ENCODE results near the gene ADGRL1. TPM values are rescaled to one million over a fixed set of nuclear protein-coding genes. Genes with fewer than 3 reads are reported as not detected.

Gene ADGRL1
- total RNA-seq, 1 experiment from 2014 or later = 39.3 TPM

DNA sequence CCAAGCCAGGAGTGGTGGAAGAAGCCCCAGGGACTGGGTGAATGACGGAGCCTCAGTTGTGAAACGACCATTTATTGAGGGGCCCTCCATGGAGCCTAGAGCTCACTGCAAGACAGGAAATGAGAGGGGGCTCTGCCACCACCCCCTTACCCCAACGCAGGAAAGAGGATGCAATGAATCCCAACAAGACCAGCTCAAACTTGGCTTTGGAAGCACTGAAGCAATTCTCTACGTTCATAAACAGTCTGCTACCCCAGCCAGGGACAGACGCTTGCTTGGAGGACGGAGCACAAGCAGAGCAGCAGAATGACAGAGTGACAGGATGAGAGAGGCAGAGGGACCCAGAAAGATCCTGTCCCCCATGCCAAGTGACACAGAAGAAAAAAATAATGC, 89.4 kb downstream of the ADGRL1 start:
- ChIA-PET POLR2A (ENCODE audit: unreplicated experiment) (no interaction called here), CTCF (no interaction called here)
- Histone ChIP-seq H4K20me1 (ENCODE audit: low read length) (no peaks in the 10 kb centered on the region), H3K27ac (ENCODE audit: low read length) (no peak overlapping the region), H3F3A (ENCODE audit: low read length, unreplicated experiment) (peaks cover 11% of the 10 kb centered on the region), H3K4me1 (ENCODE audit: insufficient read depth, low read length) (peaks cover 17% of the 10 kb centered on the region), H3K4me3 (ENCODE audit: low read length) (peak overlapping the region; percentile 78), H3K4me2 (ENCODE audit: low read length) (peak overlapping the region; percentile 92), H3K79me2 (ENCODE audit: low read length) (peaks cover 32% of the 10 kb centered on the region), H3K27me3 (ENCODE audit: low read length) (no peaks in the 10 kb centered on the region), H3K9me2 (replicated peaks; ENCODE audit: low read length) (no peaks in the 10 kb centered on the region), H3K36me3 (ENCODE audit: low read depth, low read length) (peaks cover 3% of the 10 kb centered on the region; the same call in 1 of the 2 replicates), H3K9me3 (ENCODE audit: low read length) (no peaks in the 10 kb centered on the region), H3K9ac (ENCODE audit: low read length) (peak overlapping the region; percentile 60), H2AFZ (ENCODE audit: low read length) (peak overlapping the region; percentile 42)
- intact Hi-C loops (cut with micrococcal nuclease) = no loop called here
- TF ChIP-seq EZH2 (IDR thresholded peaks at IDR 0.05; ENCODE audit: low read length, unreplicated experiment) = no peak
- TF ChIP-seq, protein P1, sequence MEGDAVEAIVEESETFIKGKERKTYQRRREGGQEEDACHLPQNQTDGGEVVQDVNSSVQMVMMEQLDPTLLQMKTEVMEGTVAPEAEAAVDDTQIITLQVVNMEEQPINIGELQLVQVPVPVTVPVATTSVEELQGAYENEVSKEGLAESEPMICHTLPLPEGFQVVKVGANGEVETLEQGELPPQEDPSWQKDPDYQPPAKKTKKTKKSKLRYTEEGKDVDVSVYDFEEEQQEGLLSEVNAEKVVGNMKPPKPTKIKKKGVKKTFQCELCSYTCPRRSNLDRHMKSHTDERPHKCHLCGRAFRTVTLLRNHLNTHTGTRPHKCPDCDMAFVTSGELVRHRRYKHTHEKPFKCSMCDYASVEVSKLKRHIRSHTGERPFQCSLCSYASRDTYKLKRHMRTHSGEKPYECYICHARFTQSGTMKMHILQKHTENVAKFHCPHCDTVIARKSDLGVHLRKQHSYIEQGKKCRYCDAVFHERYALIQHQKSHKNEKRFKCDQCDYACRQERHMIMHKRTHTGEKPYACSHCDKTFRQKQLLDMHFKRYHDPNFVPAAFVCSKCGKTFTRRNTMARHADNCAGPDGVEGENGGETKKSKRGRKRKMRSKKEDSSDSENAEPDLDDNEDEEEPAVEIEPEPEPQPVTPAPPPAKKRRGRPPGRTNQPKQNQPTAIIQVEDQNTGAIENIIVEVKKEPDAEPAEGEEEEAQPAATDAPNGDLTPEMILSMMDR (conservative IDR thresholded peaks at IDR 0.05; ENCODE audit: low read depth, low read length) = no peak
- TF ChIP-seq EZH2phosphoT487 (IDR thresholded peaks at IDR 0.05; ENCODE audit: borderline replicate concordance, low read length) = no peak
- ATAC-seq (no peak), DNase-seq (no peak)
- BruUV-seq (replicated peaks) = no TSS peak

DNA sequence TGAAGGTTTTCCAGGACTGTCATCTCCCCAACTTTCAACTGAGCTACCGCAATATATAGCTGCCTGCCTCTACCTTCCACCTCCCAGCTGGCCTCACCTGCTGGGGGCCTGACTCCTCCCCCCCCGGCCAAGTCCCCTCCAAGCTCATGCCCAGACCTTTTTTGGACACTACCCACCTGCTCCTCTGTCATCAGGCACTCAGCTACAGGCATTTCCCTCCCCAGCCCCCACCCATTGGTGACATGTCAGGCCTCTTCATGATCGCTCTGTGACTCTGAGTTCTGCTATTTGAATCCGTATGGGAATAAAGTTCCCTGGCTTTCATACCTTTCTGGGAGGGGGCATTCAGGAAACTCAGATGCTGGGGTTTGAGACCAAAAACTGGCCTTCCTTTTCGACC, 90.2 kb downstream of the ADGRL1 start:
- H3K4me3 ChIP-seq (ENCODE audit: low read length) = peak overlapping the region; percentile 78; the same call in 1 of the 2 replicates

DNA sequence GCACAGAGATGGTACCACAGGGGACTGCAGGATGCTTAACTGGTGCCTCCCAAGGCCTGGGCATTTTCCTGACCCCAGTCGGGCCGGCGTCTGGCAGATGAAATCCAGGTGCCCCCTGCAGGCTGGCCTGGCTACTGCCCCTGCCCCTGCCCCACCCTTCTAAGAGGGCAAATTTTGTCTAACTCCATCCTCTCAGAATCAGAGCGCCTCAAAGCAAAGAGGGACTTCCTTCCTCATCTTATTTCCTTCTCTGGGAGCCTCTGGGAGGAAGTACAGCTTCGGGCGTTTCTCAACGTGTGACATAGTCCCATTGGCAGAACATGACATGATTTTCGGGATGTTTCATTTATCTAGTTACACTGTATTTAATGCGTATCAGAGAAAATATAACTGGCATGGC, 91.1 kb downstream of the ADGRL1 start:
- Histone ChIP-seq H2AFZ (ENCODE audit: low read length) (no peak overlapping the region), H3F3A (ENCODE audit: low read length, unreplicated experiment) (peaks cover 9% of the 10 kb centered on the region), H3K9me3 (ENCODE audit: low read length) (no peaks in the 10 kb centered on the region), H3K27ac (ENCODE audit: low read length) (no peak overlapping the region), H3K36me3 (ENCODE audit: low read depth, low read length) (no peaks in the 10 kb centered on the region), H3K27me3 (ENCODE audit: low read length) (no peaks in the 10 kb centered on the region), H3K9me2 (replicated peaks; ENCODE audit: low read length) (no peaks in the 10 kb centered on the region), H3K79me2 (ENCODE audit: low read length) (peaks cover 36% of the 10 kb centered on the region), H3K4me1 (ENCODE audit: insufficient read depth, low read length) (peaks cover 17% of the 10 kb centered on the region), H3K9ac (ENCODE audit: low read length) (no peak overlapping the region), H4K20me1 (ENCODE audit: low read length) (no peaks in the 10 kb centered on the region), H3K4me2 (ENCODE audit: low read length) (no peak overlapping the region), H3K4me3 (ENCODE audit: low read length) (no peak overlapping the region)
- no peak for ATAC-seq
- CTCF ChIA-PET = no interaction called here
- POLR2A ChIA-PET (ENCODE audit: unreplicated experiment) = no interaction called here
- DNase-seq = peak; percentile 46
- no TSS peak for BruUV-seq (replicated peaks)
- TF ChIP-seq, protein P1 (conservative IDR thresholded peaks at IDR 0.05; ENCODE audit: low read depth, low read length) = peak; percentile 73
- TF ChIP-seq EZH2 (IDR thresholded peaks at IDR 0.05; ENCODE audit: low read length, unreplicated experiment) = no peak
- intact Hi-C loops (cut with micrococcal nuclease) = no loop called here

More for the DNA sequence above, 90.2 kb downstream of the ADGRL1 start:
- H4K20me1 ChIP-seq (ENCODE audit: low read length) = no peaks in the 10 kb centered on the region
- H3K27ac ChIP-seq (ENCODE audit: low read length) = no peak overlapping the region
- ChIA-PET CTCF (no interaction called here), POLR2A (ENCODE audit: unreplicated experiment) (interaction anchor here (0.6 kb wide), 1 partner anchor 287 kb away, joined by 5 read pairs; no protein-coding TSS in a partner anchor)
- H3K9ac ChIP-seq (ENCODE audit: low read length) = no peak overlapping the region
- H3K9me2 ChIP-seq (replicated peaks; ENCODE audit: low read length) = no peaks in the 10 kb centered on the region
- DNase-seq (no peak), ATAC-seq (no peak)
- TF ChIP-seq EZH2phosphoT487 (IDR thresholded peaks at IDR 0.05; ENCODE audit: borderline replicate concordance, low read length) = no peak
- TF ChIP-seq, protein P1 (conservative IDR thresholded peaks at IDR 0.05; ENCODE audit: low read depth, low read length) = no peak
- no peak for TF ChIP-seq EZH2 (IDR thresholded peaks at IDR 0.05; ENCODE audit: low read length, unreplicated experiment)
- H3K4me2 ChIP-seq (ENCODE audit: low read length) = peak overlapping the region; percentile 92
- H3F3A ChIP-seq (ENCODE audit: low read length, unreplicated experiment) = peaks cover 11% of the 10 kb centered on the region
- no peaks in the 10 kb centered on the region for H3K9me3 ChIP-seq (ENCODE audit: low read length)
- no peaks in the 10 kb centered on the region for H3K27me3 ChIP-seq (ENCODE audit: low read length)
- H3K36me3 ChIP-seq (ENCODE audit: low read depth, low read length) = no peaks in the 10 kb centered on the region
- H3K79me2 ChIP-seq (ENCODE audit: low read length) = peaks cover 32% of the 10 kb centered on the region
- no peak overlapping the region for H2AFZ ChIP-seq (ENCODE audit: low read length)
- intact Hi-C loops (cut with micrococcal nuclease) = no loop called here
- H3K4me1 ChIP-seq (ENCODE audit: insufficient read depth, low read length) = peaks cover 17% of the 10 kb centered on the region
- no TSS peak for BruUV-seq (replicated peaks)
